SH-SY5Y (cell line): ENCODE data around the gene BRAF.

Experiments
- GATA2 ChIP-seq: IDR thresholded peaks from 2 replicates; pipeline ENCODE4 v1.6.1; 2011; ENCODE audit warnings: mild to moderate bottlenecking, low read depth, low read length
- GATA3 ChIP-seq: IDR thresholded peaks from 2 replicates; pipeline ENCODE4 v1.6.1; 2011; ENCODE audit warnings: low read depth, mild to moderate bottlenecking, low read length, moderate library complexity

- TF ChIP-seq GATA2, result no peak
- no peak for TF ChIP-seq GATA3
Observed at GRCh38 chr7:140679186-140679585, 245.5 kb downstream of the BRAF start.
